Activated CD4-positive, CD25-positive, alpha-beta regulatory T cell treated with anti-CD3 and anti-CD28 coated beads, Interleukin-2, amount 50 U/mL, for 16 hours (primary cell): ENCODE measurements around the gene IZUMO2.
"Not testable (repeated sequence)": the region's sequence is repeated elsewhere in the genome, so short reads cannot be mapped to it uniquely, and the experiment has no call there.

Experiments
- DNase-seq: peaks from one replicate; pipeline ENCODE4 v3.0.0-alpha.2; 2020; ENCODE audit warnings: low read depth, low spot score

The IZUMO2 gene

DNA sequence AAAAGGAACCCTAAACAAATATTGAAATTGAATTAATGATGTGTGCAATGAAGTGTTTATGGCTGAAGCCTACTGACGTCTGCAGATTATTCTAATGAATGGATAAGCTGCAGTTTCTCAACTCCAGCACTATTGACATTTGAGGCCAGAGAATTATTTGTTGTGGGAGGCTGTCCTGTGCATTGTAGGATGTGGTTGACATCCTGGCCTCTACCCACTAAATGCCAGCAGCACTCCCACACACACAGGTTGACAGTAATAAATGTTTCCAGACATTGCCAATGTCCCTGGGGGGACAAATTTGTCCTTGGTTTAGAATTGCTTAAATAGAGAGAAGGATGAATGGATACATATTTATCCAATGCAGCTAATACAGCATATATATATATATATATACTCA is 21.1 kb upstream of the IZUMO2 start:
- no peak for DNase-seq

GRCh38 chr19:50181121-50181520 is 18.0 kb upstream of the IZUMO2 start:
- DNase-seq: no peak

DNA sequence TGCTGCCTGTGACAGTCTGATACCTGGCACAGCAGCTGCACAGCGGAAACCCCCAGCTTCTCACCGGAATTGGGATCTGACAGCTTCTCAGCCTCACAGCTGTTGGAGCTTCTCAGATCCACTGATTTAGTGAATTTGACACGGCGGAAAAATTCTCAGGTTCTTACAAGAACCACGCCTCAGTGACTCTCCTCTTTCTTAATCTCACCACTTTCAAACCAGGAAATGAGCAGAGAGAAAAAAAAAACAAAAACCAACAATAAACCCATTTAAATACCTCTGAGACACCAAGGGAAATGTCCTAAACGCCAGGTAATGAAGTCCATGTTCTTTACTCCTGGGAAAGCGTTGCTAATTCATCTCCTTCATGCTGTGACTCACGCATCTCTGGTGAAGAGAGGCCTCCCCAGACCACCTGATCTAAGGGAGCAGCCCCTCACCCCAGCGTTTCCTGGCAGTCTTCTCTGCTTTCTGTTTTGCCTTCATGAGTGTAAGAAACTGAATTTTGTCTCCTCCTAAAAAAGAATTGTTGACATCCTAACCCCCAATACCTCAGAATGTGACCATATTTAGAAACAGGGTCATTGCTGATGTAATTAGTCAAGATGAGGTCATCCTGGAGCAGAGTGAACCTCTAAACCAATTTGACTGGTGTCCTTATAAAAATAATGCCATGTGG is 15.9 kb upstream of the IZUMO2 start:
- DNase-seq: no peak

GRCh38 chr19:50178320-50178719 is 15.2 kb upstream of the IZUMO2 start:
- no peak for DNase-seq

DNA sequence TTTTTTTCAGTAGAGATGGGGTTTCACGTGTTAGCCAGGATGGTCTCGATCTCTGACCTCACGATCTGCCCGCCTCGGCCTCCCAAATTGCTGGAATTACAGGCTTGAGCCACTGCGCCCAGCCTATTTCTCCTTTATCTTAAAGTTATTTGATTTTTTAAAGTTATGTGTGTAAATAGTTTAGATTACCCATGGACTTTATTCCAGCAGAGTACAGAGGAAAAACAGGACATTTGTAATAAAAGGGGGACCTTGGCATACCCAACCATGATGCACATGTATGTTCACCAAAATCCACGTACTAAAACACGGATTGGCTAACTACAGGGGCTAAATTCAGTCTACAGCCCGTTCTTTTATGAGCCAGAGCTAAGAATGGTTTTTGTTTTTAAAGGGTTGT is 13.7 kb upstream of the IZUMO2 start:
- DNase-seq: no peak

GRCh38 chr19:50175924-50176323 is 12.8 kb upstream of the IZUMO2 start:
- no peak for DNase-seq

DNA sequence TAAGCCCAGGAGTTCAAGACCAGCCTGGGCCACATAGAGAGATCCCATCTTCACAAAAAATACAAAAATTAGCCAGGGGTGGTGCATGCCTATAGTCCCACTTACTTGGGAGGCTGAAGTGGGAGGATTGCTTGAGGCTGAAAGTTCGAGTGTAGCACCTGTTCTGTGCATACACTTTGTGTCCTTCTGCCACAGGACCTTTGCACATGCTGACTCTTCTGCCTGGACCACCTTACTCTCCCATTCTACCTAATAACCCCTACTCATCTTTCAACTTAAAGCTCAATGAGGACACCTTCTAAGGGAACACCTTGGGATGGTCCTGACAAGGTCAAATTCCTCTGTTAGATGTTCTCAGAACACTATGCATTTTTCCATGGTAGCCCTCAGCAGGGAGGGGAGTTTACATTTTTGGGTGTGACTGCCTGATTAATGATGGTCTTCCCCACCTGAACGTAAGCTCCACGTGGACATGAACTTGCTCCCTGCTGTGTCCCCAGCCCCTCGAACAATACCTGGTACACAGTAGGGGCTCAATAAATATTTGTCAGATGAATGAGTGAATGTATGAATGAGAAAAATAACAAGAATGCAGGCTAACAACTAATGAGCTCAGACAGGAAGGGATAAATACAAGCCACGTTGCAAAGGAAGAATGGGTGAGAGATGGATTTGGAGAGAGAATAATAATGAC is 11.2 kb upstream of the IZUMO2 start:
- DNase-seq: no peak

DNA sequence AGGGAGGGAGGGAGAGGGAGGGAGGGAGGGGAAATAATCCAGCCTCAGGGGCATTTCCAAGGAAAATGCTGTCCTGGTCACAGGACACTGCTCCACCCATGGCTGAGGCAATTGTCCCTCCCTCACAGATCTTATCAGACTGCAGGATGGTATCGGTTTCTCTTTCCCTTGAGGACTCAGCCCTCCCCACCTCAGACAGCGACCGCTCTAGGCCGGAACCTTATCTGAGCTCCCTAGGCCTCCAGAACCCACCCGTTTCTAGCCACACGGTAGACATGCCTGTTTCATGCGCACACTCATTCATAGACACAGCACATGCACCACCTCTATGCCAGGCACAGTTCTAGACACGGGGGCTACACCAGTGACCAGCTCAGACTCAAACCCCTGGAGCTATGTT is 10.0 kb upstream of the IZUMO2 start:
- no peak for DNase-seq

DNA sequence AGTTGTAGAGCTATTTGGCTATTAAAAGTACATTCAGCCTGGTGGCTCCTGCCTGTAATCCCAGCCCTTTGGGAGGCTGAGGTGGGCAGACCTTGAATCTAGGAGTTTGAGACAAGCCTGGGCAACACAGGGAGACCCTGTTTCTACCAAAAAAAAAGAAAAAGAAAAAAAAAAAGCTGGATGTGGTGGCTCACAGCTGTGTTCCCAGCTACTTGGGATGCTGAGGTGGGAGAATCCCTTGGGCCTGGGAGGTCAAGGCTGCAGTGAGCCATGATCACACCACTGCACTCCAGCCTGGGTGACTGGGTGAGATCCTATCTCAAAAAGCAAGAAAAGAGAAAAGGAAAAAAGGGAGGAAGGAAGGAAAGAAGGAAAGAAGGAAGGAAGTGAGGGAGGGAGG is 9.6 kb upstream of the IZUMO2 start:
- no peak for DNase-seq

DNA sequence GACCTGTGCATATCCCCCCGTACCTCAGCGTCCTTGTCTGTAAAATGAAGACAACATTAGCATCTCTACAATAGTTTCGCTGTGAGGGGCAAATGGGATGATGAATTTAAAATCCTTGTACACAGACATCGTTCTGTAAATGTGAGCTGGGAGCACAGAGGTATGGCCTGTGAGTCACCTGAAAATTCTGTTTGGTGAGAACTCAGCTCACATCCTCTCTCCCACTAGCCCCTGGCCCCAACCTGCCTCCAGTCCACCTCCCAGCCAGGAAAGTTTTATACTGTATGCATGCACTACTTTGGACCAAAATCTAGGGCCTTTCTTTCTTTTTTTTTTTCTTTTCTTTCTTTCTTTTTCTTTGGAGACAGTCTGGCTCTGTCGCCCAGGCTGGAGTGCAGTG is 8.7 kb upstream of the IZUMO2 start:
- no peak for DNase-seq

- no peak for DNase-seq
Observed at GRCh38 chr19:50167314-50167721, 4.2 kb upstream of the IZUMO2 start.

DNA sequence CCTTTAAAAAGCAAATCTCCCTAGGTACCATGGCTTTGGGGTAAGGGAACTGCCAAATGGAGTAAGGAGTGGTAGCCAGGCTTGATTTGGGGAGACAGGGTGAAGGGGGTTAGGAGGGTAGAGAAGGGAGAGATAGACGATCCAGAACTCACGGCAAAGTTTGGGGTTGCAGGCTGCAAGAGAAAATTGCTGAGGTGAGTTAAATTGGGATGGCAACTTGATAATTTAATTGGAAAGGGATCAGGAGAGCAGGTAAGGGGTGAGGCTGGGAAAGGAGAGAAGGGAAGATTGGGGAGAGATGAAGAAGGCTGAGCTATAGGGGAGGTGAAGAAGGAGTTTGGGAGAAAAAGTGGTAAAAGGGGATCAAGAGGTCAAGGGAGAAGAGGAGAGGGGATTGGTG is 4.0 kb downstream of the IZUMO2 start:
- no peak for DNase-seq

- no peak for DNase-seq
Observed at GRCh38 chr19:50158577-50158976, 4.5 kb downstream of the IZUMO2 start.

DNA sequence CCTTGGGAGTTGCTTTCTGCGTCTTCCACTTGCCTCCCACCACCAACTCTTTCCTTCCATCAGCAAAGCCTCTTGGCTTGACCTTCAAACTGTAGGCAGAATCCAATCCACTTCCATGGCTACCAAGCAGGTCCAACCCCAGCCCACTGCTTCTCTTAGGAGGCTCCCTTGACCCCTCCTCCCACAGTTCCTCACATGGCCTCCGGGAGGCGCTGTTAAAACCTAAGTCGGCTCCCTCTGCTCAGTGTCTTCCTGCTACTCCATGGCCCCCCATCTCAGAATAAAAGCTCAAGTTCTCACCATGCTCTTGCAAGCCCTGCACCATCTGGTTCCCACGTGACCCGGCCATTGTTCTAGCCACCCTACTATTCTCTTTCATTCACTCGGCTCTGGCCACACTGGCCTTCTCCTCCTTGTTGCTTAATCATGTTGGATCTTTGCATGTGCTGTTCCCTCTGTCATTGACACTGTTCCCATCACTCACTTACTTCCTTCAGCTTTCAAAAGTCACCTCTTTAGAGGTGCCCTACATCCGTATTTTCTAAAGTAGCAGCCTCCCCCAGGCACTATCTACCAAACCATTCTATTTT is 7.5 kb downstream of the IZUMO2 start:
- no peak for DNase-seq

GRCh38 chr19:50154529-50154928 is 8.6 kb downstream of the IZUMO2 start:
- DNase-seq: no peak

DNA sequence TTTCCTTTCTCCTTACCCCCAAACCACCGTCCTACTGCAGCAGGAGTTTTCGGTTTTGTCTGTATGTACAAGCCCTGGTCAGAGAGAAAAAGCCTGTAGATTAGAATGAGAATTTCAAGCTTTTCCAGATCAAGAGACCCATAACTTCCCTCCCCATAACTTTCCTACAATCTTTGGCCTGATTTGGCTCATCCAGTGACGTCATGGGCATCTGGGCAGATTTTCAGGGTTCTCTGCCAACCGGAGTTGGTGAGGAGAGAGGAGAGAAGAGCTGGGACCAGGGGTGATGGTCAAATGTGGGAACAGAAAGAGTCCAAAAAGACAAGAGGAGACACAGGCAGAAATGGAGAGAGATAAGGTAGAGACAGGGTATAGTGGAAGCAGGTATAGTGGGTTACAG is 10.5 kb downstream of the IZUMO2 start:
- no peak for DNase-seq

DNA sequence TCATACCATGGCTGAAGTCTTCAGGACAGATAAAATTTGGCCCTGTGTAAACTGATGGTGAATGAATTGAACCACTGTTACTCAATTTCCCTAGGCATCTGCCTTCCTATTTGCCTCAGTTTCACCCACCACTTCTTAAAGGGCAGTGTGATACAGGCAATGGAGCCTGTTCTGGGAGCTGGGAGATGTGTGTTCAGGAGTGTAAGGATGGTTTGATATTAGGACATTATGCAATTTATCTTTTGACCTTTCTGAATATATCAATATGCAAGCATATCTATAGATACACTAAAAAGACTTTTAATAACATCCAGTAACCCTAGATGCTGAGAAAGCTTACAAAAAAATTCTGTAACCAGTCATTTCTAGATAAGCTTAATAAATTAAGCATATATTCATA is 14.6 kb downstream of the IZUMO2 start:
- no peak for DNase-seq

DNA sequence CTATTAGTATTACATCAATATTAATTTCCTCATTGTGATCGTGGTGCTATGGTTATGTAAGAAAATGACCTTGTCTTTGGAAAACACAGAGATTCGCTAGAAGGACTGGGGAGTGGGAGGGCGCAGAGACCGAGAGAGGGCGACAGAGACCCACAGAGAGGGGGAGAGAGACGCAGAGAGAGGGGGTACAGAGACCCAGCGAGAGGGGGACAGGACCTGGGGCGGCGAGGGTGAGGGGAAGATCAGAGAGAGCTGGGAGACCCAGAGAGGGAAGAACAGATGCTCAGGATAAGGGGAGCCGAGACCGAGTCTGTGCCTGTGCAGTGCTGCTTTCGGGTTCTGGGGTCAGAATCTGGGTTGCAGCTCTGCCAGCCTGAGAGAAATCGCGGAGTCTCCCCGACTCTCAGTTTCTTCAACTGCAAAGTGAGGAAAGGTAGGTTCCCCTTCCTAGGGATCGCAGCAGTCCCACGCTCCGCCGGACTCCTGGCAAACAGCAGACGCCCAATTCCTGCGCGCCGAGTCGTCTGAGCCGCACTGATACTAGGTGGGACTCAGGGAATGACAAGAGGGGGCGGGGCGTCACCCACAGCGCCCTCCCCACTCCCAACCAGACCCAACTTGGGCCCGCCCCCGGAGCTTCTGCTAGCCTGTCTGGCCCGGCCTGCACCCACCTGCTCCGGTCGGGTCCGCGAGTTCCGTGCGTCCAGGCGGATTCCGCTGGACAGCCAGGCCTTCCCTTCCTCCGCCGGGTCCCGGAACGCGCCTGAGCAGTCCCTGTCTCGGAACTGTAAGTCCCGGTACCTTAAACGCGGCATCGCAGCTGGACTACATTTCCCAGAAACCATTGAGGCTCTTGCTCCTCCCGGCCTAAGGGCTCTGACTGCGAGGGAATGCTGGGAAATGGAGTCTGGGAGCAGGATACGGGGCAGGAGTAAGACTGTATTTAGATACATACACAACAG is 15.3 kb downstream of the IZUMO2 start:
- DNase-seq: peak; percentile 26

DNA sequence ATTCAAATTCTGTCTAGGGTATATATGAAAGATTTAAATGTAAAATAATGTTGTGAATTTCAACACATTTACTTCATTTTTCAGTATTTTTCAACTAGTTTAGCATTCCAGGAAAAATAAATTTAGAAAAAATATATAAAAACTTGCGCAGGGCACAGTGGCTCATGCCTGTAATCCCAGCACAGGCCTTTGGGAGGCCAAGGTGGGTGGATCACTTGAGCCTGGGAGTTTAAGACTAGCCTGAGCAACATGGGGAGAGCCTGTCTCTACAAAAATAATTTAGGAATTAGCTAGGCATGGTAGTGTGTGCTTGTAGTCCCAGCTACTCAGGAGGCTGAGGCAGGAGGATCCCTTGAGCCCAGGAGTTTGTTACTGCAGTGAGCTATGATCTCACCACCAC is 21.2 kb downstream of the IZUMO2 start:
- not testable (repeated sequence) for DNase-seq

GRCh38 chr19:50140118-50140845 is 22.8 kb downstream of the IZUMO2 start:
- not testable (repeated sequence) for DNase-seq
